ENCODE measurements around the gene DDA1. TPM values are rescaled to one million over a fixed set of nuclear protein-coding genes. Genes with fewer than 3 reads are reported as not detected.

The DDA1 gene
- total RNA-seq, 4 donors from 2014 or later: 15.2 to 37.2 (median 23.9) TPM

DNA sequence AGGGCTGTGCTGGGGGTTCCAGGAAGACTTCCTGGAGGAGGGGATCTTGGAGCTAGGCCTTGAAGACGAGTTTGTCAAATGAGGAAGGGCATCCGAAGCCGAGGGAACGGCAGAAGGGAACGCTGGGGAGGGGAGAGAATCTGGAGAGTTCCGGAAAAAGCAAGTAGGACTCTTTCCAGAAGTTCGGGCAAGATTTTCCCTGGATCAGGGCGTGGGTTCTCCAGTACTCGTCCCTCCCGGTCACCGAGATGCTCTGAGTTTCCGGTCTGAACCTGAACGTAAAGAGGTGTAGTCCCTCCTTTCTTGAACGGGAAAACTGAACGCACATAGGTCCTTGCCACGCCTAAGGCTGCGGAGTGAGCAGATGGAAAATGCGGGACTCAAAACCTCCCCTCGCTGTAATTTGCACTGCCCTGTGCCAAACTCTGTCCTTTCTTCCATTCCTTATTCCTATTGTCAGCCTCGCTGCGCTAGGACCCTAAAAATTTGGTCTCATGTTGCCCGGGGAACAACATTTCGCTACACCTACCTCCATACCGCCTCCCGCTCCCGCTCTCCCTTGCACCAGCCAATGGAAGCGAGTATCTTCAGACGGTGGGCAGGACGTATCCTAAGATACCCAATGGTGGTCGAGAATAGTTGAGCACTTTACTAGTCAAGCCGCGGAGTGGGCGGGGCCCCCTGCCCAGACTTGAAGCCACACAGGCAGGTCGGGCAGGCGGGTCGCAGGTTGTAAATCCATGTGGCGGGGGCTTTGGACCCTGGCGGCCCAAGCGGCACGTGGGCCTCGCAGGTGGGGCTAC lies 27.7 kb downstream of the DDA1 start, which contains the start of gene GTPBP3:
GTPBP3 (plus strand) TSS at position 682 of the 803 bp plus-strand sequence; CDS start at position 741, 59 bp downstream.
- no peaks in the 10 kb centered on the region for H3K27me3 ChIP-seq
- peaks cover 5 to 31% (median 14%) of the 10 kb centered on the region in 4 donors for H3K4me1 ChIP-seq
- H3K4me3 ChIP-seq: peak within 1 kb of the TSS; percentile 55 to 78 (median 68)
- no peaks in the 10 kb centered on the region for H3K36me3 ChIP-seq
- H3K27ac ChIP-seq: peak within 1 kb of the TSS; percentile 80 to 96 (median 86)
- no peaks in the 10 kb centered on the region for H3K9me3 ChIP-seq
- TF ChIP-seq, protein P1, sequence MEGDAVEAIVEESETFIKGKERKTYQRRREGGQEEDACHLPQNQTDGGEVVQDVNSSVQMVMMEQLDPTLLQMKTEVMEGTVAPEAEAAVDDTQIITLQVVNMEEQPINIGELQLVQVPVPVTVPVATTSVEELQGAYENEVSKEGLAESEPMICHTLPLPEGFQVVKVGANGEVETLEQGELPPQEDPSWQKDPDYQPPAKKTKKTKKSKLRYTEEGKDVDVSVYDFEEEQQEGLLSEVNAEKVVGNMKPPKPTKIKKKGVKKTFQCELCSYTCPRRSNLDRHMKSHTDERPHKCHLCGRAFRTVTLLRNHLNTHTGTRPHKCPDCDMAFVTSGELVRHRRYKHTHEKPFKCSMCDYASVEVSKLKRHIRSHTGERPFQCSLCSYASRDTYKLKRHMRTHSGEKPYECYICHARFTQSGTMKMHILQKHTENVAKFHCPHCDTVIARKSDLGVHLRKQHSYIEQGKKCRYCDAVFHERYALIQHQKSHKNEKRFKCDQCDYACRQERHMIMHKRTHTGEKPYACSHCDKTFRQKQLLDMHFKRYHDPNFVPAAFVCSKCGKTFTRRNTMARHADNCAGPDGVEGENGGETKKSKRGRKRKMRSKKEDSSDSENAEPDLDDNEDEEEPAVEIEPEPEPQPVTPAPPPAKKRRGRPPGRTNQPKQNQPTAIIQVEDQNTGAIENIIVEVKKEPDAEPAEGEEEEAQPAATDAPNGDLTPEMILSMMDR (IDR thresholded peaks at IDR 0.05): peak in 1 of 6 experiments; percentile 9
- peak; percentile 39 to 47 for TF ChIP-seq POLR2A (IDR thresholded peaks at IDR 0.05)
- peak; percentile 96 to 100 (median 99) for DNase-seq

DNA sequence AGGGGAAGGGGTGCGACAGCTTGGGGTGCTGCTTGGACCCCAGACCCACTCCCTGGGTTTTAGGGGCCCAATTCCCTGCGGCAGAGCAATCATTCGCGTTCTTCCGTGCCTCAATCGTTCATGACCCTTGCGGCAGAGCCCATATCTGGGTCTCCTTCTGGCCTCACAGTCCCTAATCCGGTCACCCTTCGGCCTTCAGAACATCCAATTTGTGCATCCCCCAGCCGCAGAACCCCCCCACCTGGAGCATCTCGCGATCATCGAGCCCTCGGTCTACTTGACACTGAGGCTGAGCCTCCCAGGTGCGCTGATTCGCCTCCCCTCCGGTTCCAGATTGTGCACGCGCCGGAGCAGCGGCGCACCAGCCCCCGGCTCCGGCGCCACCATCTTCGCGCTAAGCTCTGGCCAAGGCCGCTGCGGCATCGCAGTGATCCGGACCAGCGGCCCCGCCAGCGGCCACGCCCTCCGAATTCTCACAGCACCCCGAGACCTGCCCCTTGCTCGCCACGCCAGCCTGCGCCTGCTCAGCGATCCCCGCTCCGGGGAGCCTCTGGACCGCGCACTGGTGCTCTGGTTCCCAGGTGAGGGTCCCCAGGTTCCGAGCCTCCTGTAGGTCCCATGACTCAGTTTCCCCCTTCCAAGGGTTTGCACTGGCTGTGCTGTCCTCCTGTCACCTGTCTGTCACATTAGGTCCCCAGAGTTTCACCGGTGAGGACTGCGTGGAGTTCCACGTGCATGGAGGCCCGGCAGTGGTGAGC lies 28.5 kb downstream of the DDA1 start:
- Histone ChIP-seq H3K9me3 (no peaks in the 10 kb centered on the region), H3K4me3 (peak overlapping the region; percentile 55 to 78 (median 68)), H3K4me1 (peaks cover 5 to 31% (median 14%) of the 10 kb centered on the region in 4 donors), H3K27me3 (no peaks in the 10 kb centered on the region), H3K27ac (peak overlapping the region; percentile 80 to 96 (median 86)), H3K36me3 (no peaks in the 10 kb centered on the region)
- no peak for DNase-seq
- TF ChIP-seq POLR2A (IDR thresholded peaks at IDR 0.05): no peak
- TF ChIP-seq, protein P1 (IDR thresholded peaks at IDR 0.05): no peak

DNA sequence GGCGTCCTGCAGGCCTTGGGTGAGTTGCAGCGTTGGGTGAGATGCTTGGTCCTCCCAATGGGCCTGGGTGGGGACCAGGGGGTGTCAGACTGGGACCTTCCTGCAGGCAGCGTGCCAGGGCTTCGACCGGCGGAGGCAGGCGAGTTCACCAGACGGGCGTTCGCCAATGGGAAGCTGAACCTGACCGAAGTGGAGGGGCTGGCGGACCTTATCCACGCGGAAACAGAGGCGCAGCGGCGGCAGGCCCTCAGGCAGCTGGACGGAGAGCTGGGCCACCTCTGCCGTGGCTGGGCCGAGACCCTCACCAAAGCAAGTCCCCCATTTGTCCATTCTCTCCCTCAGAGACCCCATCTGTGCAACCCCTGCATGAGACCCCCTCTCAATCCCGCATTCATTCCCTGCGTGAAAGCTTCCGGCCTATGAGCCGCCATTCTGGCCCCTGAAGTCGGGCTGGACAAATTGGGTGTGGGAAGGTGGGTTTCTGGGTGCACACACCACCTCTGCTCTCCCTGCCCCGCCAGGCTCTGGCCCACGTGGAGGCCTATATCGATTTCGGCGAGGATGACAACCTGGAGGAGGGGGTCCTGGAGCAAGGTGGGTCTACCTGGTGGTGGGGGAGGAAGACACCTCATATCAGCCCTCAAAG lies 29.2 kb downstream of the DDA1 start:
- DNase-seq: no peak
- Histone ChIP-seq H3K36me3 (no peaks in the 10 kb centered on the region), H3K4me1 (peaks cover 5 to 28% (median 13%) of the 10 kb centered on the region in 4 donors), H3K4me3 (peak overlapping the region in 2 of 4 donors; percentile 55 to 69), H3K27me3 (no peaks in the 10 kb centered on the region), H3K27ac (no peak overlapping the region), H3K9me3 (no peaks in the 10 kb centered on the region)
- TF ChIP-seq, protein P1 (IDR thresholded peaks at IDR 0.05): no peak
- no peak for TF ChIP-seq POLR2A (IDR thresholded peaks at IDR 0.05)

DNA sequence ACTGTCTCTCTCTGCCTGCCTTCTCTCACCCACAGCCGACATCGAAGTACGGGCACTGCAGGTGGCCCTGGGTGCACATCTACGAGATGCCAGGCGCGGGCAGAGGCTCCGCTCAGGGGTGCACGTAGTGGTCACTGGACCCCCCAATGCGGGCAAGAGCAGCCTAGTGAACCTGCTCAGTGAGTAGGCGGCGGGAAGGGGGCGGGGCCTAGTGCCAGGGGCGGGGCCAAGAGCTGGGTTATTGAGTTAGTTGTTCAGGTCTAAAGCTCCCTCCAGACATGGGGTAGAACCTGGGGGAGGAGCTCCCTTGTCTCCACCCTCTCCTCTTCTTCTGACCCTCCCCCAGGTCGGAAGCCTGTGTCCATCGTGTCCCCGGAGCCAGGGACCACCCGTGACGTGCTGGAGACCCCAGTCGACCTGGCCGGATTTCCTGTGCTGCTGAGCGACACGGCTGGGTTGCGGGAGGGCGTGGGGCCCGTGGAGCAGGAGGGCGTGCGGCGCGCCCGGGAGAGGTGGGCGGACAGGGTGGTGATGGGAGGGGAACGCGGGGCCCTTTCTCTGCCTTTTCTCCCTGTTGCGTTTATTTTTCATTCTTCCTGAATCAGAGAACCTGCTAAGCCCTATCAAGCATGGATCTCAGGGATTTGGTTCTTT lies 29.9 kb downstream of the DDA1 start:
- Histone ChIP-seq H3K4me1 (peaks cover 4 to 21% (median 8%) of the 10 kb centered on the region in 4 donors), H3K4me3 (no peak overlapping the region), H3K36me3 (no peaks in the 10 kb centered on the region), H3K9me3 (no peaks in the 10 kb centered on the region), H3K27me3 (no peaks in the 10 kb centered on the region), H3K27ac (no peak overlapping the region)
- no peak for DNase-seq
- no peak for TF ChIP-seq POLR2A (IDR thresholded peaks at IDR 0.05)
- TF ChIP-seq, protein P1 (IDR thresholded peaks at IDR 0.05): no peak
